ENCODE results near the gene SPOCK1. TPM values are rescaled to one million over a fixed set of nuclear protein-coding genes. Genes with fewer than 3 reads are reported as not detected.

Gene SPOCK1
- polyA plus RNA-seq, 3 donors: 1.8 to 5.7 (median 2.1) TPM

GRCh38 chr5:137344723-137345322, 154.3 kb downstream of the SPOCK1 start:
- DNase-seq: peak; percentile 2 to 28 (median 19)
- intact Hi-C loops (cut with micrococcal nuclease): no loop called here
- Histone ChIP-seq H3K4me3 (replicated peaks in 1 of 3; ENCODE audit: low read depth in 2 of 3, low read length in 3 of 3) (no peak overlapping the region), H3K27ac (ENCODE audit: low read depth in 1 of 2, low read length in 2 of 2) (no peak overlapping the region), H4K20me1 (ENCODE audit: insufficient read depth, low read length) (no peaks in the 10 kb centered on the region), H3K4me2 (replicated peaks; ENCODE audit: extremely low read depth, low read length, poor library complexity, severe bottlenecking) (no peak overlapping the region), H3K9ac (ENCODE audit: insufficient read depth, low read length, poor library complexity, severe bottlenecking) (no peak overlapping the region), H3K4me1 (ENCODE audit: control insufficient read depth in 1 of 2, insufficient read depth in 2 of 2, low read length in 2 of 2) (no peaks in the 10 kb centered on the region), H2AFZ (ENCODE audit: insufficient read depth, low read depth, low read length, poor library complexity, severe bottlenecking) (no peak overlapping the region), H3K9me3 (replicated peaks in 1 of 2; ENCODE audit: control insufficient read depth in 1 of 2, insufficient read depth in 1 of 2, low read length in 2 of 2) (no peaks in the 10 kb centered on the region), H3K36me3 (replicated peaks in 1 of 2; ENCODE audit: control insufficient read depth in 1 of 2, insufficient read depth in 2 of 2, low read length in 2 of 2) (no peaks in the 10 kb centered on the region), H3K79me2 (ENCODE audit: insufficient read depth, low read length) (no peaks in the 10 kb centered on the region), H3K27me3 (ENCODE audit: control insufficient read depth in 2 of 2, insufficient read depth in 2 of 2, low read length in 2 of 2) (no peaks in the 10 kb centered on the region)
- Mint-ChIP-seq H3K9me3 (no peaks in the 10 kb centered on the region), H3K36me3 (no peaks in the 10 kb centered on the region), H3K4me3 (no peak overlapping the region), H3K4me1 (no peaks in the 10 kb centered on the region), H3K27me3 (ENCODE audit: low read depth in 3 of 3) (peaks cover 0 to 4% (median 0%) of the 10 kb centered on the region in 3 donors), H3K27ac (no peak overlapping the region)
- WGBS (ENCODE audit: insufficient coverage): 43% methylated on average over 1 of the region's 6 CpGs
- peak; percentile 97 for TF ChIP-seq CTCF (IDR thresholded peaks at IDR 0.05)

GRCh38 chr5:137344021-137344420, 155.1 kb downstream of the SPOCK1 start:
- Mint-ChIP-seq H3K36me3 (no peaks in the 10 kb centered on the region), H3K27me3 (ENCODE audit: low read depth in 3 of 3) (peaks cover 0 to 4% (median 0%) of the 10 kb centered on the region in 3 donors), H3K9me3 (peaks cover 0 to 4% (median 0%) of the 10 kb centered on the region in 7 donors), H3K4me3 (no peak overlapping the region), H3K4me1 (no peaks in the 10 kb centered on the region), H3K27ac (no peak overlapping the region)
- DNase-seq: no peak
- Histone ChIP-seq H4K20me1 (ENCODE audit: insufficient read depth, low read length) (no peaks in the 10 kb centered on the region), H3K9ac (ENCODE audit: insufficient read depth, low read length, poor library complexity, severe bottlenecking) (no peak overlapping the region), H3K9me3 (replicated peaks in 1 of 2; ENCODE audit: control insufficient read depth in 1 of 2, insufficient read depth in 1 of 2, low read length in 2 of 2) (no peaks in the 10 kb centered on the region), H3K27me3 (ENCODE audit: control insufficient read depth in 2 of 2, insufficient read depth in 2 of 2, low read length in 2 of 2) (no peaks in the 10 kb centered on the region), H3K4me3 (replicated peaks in 1 of 3; ENCODE audit: low read depth in 2 of 3, low read length in 3 of 3) (no peak overlapping the region), H3K36me3 (replicated peaks in 1 of 2; ENCODE audit: control insufficient read depth in 1 of 2, insufficient read depth in 2 of 2, low read length in 2 of 2) (no peaks in the 10 kb centered on the region), H3K4me2 (replicated peaks; ENCODE audit: extremely low read depth, low read length, poor library complexity, severe bottlenecking) (no peak overlapping the region), H3K27ac (ENCODE audit: low read depth in 1 of 2, low read length in 2 of 2) (no peak overlapping the region), H3K4me1 (ENCODE audit: control insufficient read depth in 1 of 2, insufficient read depth in 2 of 2, low read length in 2 of 2) (no peaks in the 10 kb centered on the region), H3K79me2 (ENCODE audit: insufficient read depth, low read length) (no peaks in the 10 kb centered on the region), H2AFZ (ENCODE audit: insufficient read depth, low read depth, low read length, poor library complexity, severe bottlenecking) (no peak overlapping the region)
- intact Hi-C loops (cut with micrococcal nuclease): no loop called here
- TF ChIP-seq CTCF (IDR thresholded peaks at IDR 0.05): no peak
- 84% methylated on average over 3 of the region's 4 CpGs for WGBS (ENCODE audit: insufficient coverage)
